Mucosa of descending colon (tissue), 3 donors: ENCODE measurements around the gene NINL. TPM values are rescaled to one million over a fixed set of nuclear protein-coding genes. Genes with fewer than 3 reads are reported as not detected.

Experiments used
- ATAC-seq: fragments of 200-7000 bp; cut with Tn5 transposase; one replicate; pipeline ENCODE4 v1.9.1; 2020; ENCODE audit warnings: mild to moderate bottlenecking, moderate library complexity
- DNase-seq, 3 donors: peaks; one replicate each; pipeline ENCODE4 v3.0.0-alpha.2; 2020
- H3K36me3 ChIP-seq: fragments of 200-600 bp; one replicate; pipeline ENCODE4 v1.8.0; 2021; ENCODE audit warnings: low read depth, mild to moderate bottlenecking
- H3K4me1 ChIP-seq: fragments of 200-600 bp; one replicate; pipeline ENCODE4 v1.8.0; 2021; ENCODE audit warnings: low read depth, mild to moderate bottlenecking
- H3K4me3 ChIP-seq: fragments of 200-600 bp; one replicate; pipeline ENCODE4 v1.8.0; 2021; ENCODE audit warnings: mild to moderate bottlenecking
- H3K9me3 ChIP-seq: fragments of 200-600 bp; one replicate; pipeline ENCODE4 v1.8.0; 2021; ENCODE audit warnings: mild to moderate bottlenecking
- CTCF ChIP-seq: fragments of 200-600 bp; IDR thresholded peaks from one replicate; pipeline ENCODE4 v1.8.0; 2022; ENCODE audit warnings: antibody characterized with exemption, mild to moderate bottlenecking
- intact Hi-C, 2 donors: fragments of 100-400 bp; cut with DNase I in 1 of 2; cut with micrococcal nuclease in 1 of 2; formaldehyde crosslinking; loops; one replicate each; pipeline versions ENCODE4 v1.11.0 to v1.11.1; 2022; cut with DNase I, micrococcal nuclease
- total RNA-seq, 3 donors: library from RNA; stranded (reverse); fragmentation: NEBNext Ultra II Directional in 2 of 3; extraction: Animal tissue kit (Norgen Biotek cat#: 25700) in 2 of 3; gene quantifications; one replicate each; pipeline versions ENCODE4 v1.2.1 to v1.2.4, GENCODE V29; 2021 to 2023
- donor health status: DM: no; HTN: no; CAD: no; lungs with moderate emphysema.
- donor health status: DM: no; HTN: no; CAD: no.
- donor health status: DM: no; HTN: yes; CAD: no.

NINL gene
- total RNA-seq, 3 donors from 2014 or later: 1.8 to 15.1 (median 3.3) TPM

GRCh38 chr20:25624500-25624939, 39.2 kb upstream of the NINL start:
- no peaks in the 10 kb centered on the region for H3K36me3 ChIP-seq
- no peaks in the 10 kb centered on the region for H3K9me3 ChIP-seq
- intact Hi-C loops: no loop called here
- DNase-seq (no peak), ATAC-seq (no peak)
- peaks cover 12% of the 10 kb centered on the region for H3K4me1 ChIP-seq
- peak overlapping the region; percentile 67 for H3K4me3 ChIP-seq
- no peak for TF ChIP-seq CTCF

GRCh38 chr20:25623736-25624499, 38.6 kb upstream of the NINL start, which contains the start of gene NANP:
NANP (minus strand) TSS chr20:25624014; CDS start chr20:25623948, 66 bp downstream.
- Histone ChIP-seq H3K4me1 (peaks cover 12% of the 10 kb centered on the region), H3K4me3 (peak within 1 kb of the TSS; percentile 67), H3K36me3 (no peaks in the 10 kb centered on the region), H3K9me3 (no peaks in the 10 kb centered on the region)
- no peak for TF ChIP-seq CTCF
- intact Hi-C loops: no loop called here
- ATAC-seq (peak; percentile 93), DNase-seq (peak; percentile 96 to 97 (median 96))

- peak; percentile 39 for ATAC-seq
- intact Hi-C loops: no loop called here
- peaks cover 12% of the 10 kb centered on the region for H3K4me1 ChIP-seq
- peak; percentile 56 to 70 (median 68) for DNase-seq
- TF ChIP-seq CTCF: no peak
- H3K4me3 ChIP-seq: peak overlapping the region; percentile 67
- no peaks in the 10 kb centered on the region for H3K36me3 ChIP-seq
- no peaks in the 10 kb centered on the region for H3K9me3 ChIP-seq
Measured at GRCh38 chr20:25623225-25623735, 37.9 kb upstream of the NINL start.

GRCh38 chr20:25622450-25623224, 37.3 kb upstream of the NINL start:
- no peak for TF ChIP-seq CTCF
- ATAC-seq (no peak), DNase-seq (no peak)
- H3K4me1 ChIP-seq: peaks cover 12% of the 10 kb centered on the region
- no peaks in the 10 kb centered on the region for H3K9me3 ChIP-seq
- intact Hi-C loops: no loop called here
- peak overlapping the region; percentile 67 for H3K4me3 ChIP-seq
- H3K36me3 ChIP-seq: no peaks in the 10 kb centered on the region

- DNase-seq (no peak), ATAC-seq (no peak)
- TF ChIP-seq CTCF: no peak
- H3K36me3 ChIP-seq: no peaks in the 10 kb centered on the region
- H3K4me3 ChIP-seq: no peak overlapping the region
- H3K9me3 ChIP-seq: no peaks in the 10 kb centered on the region
- intact Hi-C loops: no loop called here
- peaks cover 12% of the 10 kb centered on the region for H3K4me1 ChIP-seq
Measured at GRCh38 chr20:25622049-25622448, 36.7 kb upstream of the NINL start.
